IPS DF 4.7 (cell line): ENCODE measurements around the gene ZCCHC14.
"Not testable (repeated sequence)": the region's sequence is repeated elsewhere in the genome, so short reads cannot be mapped to it uniquely, and the experiment has no call there.

ENCODE experiments used
- DNase-seq: peaks from one replicate; pipeline ENCODE4 v3.0.0-alpha.2; 2013; ENCODE audit warnings: low spot score; ENCODE audit errors: extremely low read depth

Gene ZCCHC14

GRCh38 chr16:87525352-87525751, 32.5 kb upstream of the ZCCHC14 start:
- DNase-seq: no peak

- DNase-seq: no peak
Observed at GRCh38 chr16:87524407-87524806, 31.6 kb upstream of the ZCCHC14 start.

- DNase-seq: not testable (repeated sequence)
Observed at GRCh38 chr16:87523605-87524004, 30.8 kb upstream of the ZCCHC14 start.

GRCh38 chr16:87521764-87522163, 28.9 kb upstream of the ZCCHC14 start:
- not testable (repeated sequence) for DNase-seq

- DNase-seq: not testable (repeated sequence)
Observed at GRCh38 chr16:87519170-87519569, 26.3 kb upstream of the ZCCHC14 start.

GRCh38 chr16:87518430-87519051, 25.7 kb upstream of the ZCCHC14 start:
- DNase-seq: not testable (repeated sequence)

- not testable (repeated sequence) for DNase-seq
Observed at GRCh38 chr16:87517610-87518429, 25.0 kb upstream of the ZCCHC14 start.

- no peak for DNase-seq
Observed at GRCh38 chr16:87516361-87516760, 23.5 kb upstream of the ZCCHC14 start.

GRCh38 chr16:87515475-87516330, 22.9 kb upstream of the ZCCHC14 start:
- DNase-seq: no peak

- not testable (repeated sequence) for DNase-seq
Observed at GRCh38 chr16:87509778-87510177, 17.0 kb upstream of the ZCCHC14 start.

GRCh38 chr16:87507351-87508069, 14.7 kb upstream of the ZCCHC14 start:
- DNase-seq: no peak

GRCh38 chr16:87506423-87507350, 13.9 kb upstream of the ZCCHC14 start:
- no peak for DNase-seq

- no peak for DNase-seq
Observed at GRCh38 chr16:87505834-87506233, 13.0 kb upstream of the ZCCHC14 start.

GRCh38 chr16:87503232-87503937, 10.6 kb upstream of the ZCCHC14 start:
- not testable (repeated sequence) for DNase-seq

- no peak for DNase-seq
Observed at GRCh38 chr16:87502308-87502969, 9.6 kb upstream of the ZCCHC14 start.

- DNase-seq: no peak
Observed at GRCh38 chr16:87501117-87501516, 8.3 kb upstream of the ZCCHC14 start.

- no peak for DNase-seq
Observed at GRCh38 chr16:87499189-87499486, 6.3 kb upstream of the ZCCHC14 start.

- no peak for DNase-seq
Observed at GRCh38 chr16:87498324-87499188, 5.7 kb upstream of the ZCCHC14 start.
